HG03103 (cell line): ENCODE data around the gene KANK3.
"Not testable (repeated sequence)": the region's sequence is repeated elsewhere in the genome, so short reads cannot be mapped to it uniquely, and the experiment has no call there.

Experiments used
- ATAC-seq: cut with Tn5 transposase; IDR thresholded peaks from one replicate; pipeline ENCODE4 v1.9.1; 2021; ENCODE audit warnings: low read depth; ENCODE audit not compliant: unreplicated experiment

KANK3 gene

GRCh38 chr19:8320564-8321066, 22.4 kb downstream of the KANK3 start:
- no peak for ATAC-seq

GRCh38 chr19:8319807-8320520, 23.1 kb downstream of the KANK3 start:
- ATAC-seq: no peak

- ATAC-seq: not testable (repeated sequence)
Observed at GRCh38 chr19:8318835-8319234, 24.2 kb downstream of the KANK3 start.

- ATAC-seq: no peak
Observed at GRCh38 chr19:8316351-8317125, 26.5 kb downstream of the KANK3 start.

- not testable (repeated sequence) for ATAC-seq
Observed at GRCh38 chr19:8314981-8315640, 28.0 kb downstream of the KANK3 start.

- ATAC-seq: no peak
Observed at GRCh38 chr19:8311461-8312260, 31.4 kb downstream of the KANK3 start.

GRCh38 chr19:8310342-8311055, 32.6 kb downstream of the KANK3 start:
- ATAC-seq: no peak

GRCh38 chr19:8308891-8309291, 34.2 kb downstream of the KANK3 start:
- ATAC-seq: no peak

GRCh38 chr19:8307965-8308866, 34.8 kb downstream of the KANK3 start, which contains the start of gene CD320:
Gene CD320 (minus strand): TSS chr19:8308358. CDS start chr19:8308290, 68 bp downstream.
- no peak for ATAC-seq

- ATAC-seq: no peak
Observed at GRCh38 chr19:8307400-8307964, 35.6 kb downstream of the KANK3 start.

GRCh38 chr19:8306235-8307054, 36.6 kb downstream of the KANK3 start:
- no peak for ATAC-seq

- no peak for ATAC-seq
Observed at GRCh38 chr19:8305798-8306197, 37.3 kb downstream of the KANK3 start.

- no peak for ATAC-seq
Observed at GRCh38 chr19:8304841-8305621, 38.0 kb downstream of the KANK3 start.

GRCh38 chr19:8302734-8303133, 40.3 kb downstream of the KANK3 start:
- ATAC-seq: no peak

- no peak for ATAC-seq
Observed at GRCh38 chr19:8302357-8302691, 40.7 kb downstream of the KANK3 start.

- not testable (repeated sequence) for ATAC-seq
Observed at GRCh38 chr19:8291337-8291736, 51.7 kb downstream of the KANK3 start.

- ATAC-seq: not testable (repeated sequence)
Observed at GRCh38 chr19:8276508-8276907, 66.6 kb downstream of the KANK3 start.
